ENCODE data around the gene NELFA.

GRCh38 chr4:1987721-1988326 is 20.9 kb downstream of the NELFA start:
- TF ChIP-seq POLR2A (IDR thresholded peaks at IDR 0.05) (no peak), CTCF (IDR thresholded peaks at IDR 0.05) (no peak), POLR2AphosphoS5 (IDR thresholded peaks at IDR 0.05) (no peak), EP300 (IDR thresholded peaks at IDR 0.05; ENCODE audit: low read depth) (no peak)

All from transverse colon (tissue), 4 donors.